Activated CD4-positive, alpha-beta T cell treated with anti-CD3 and anti-CD28 coated beads, Interleukin-2, amount 10 ng/mL, durations not matched to agents 7 days and 5 days (primary cell): Measurements from ENCODE around the gene RPS27A. TPM values are rescaled to one million over a fixed set of nuclear protein-coding genes. Genes with fewer than 3 reads are reported as not detected.
"Not testable (repeated sequence)": the region's sequence is repeated elsewhere in the genome, so short reads cannot be mapped to it uniquely, and the experiment has no call there.

Experiments
- CTCF ChIA-PET: fragments of 350-600 bp; sonication (Branson Sonifier 250); formaldehyde crosslinking; loops from one replicate; lab custom pipeline; 2021; ENCODE audit warnings: antibody characterized with exemption; lab: Charles Lee
- POLR2A ChIA-PET: fragments of 350-600 bp; sonication (Branson Sonifier 250); formaldehyde crosslinking; loops from one replicate; lab custom pipeline; 2021; ENCODE audit warnings: antibody characterized with exemption; lab: Charles Lee
- DNase-seq: peaks from one replicate; pipeline ENCODE4 v3.0.0-alpha.2; 2020
- H3K27ac Mint-ChIP-seq: one replicate; pipeline ENCODE4 v1.8.0; 2021; ENCODE audit warnings: mild to moderate bottlenecking, moderate library complexity, mixed read lengths
- H3K27me3 Mint-ChIP-seq: one replicate; pipeline ENCODE4 v1.8.0; 2021; ENCODE audit warnings: mixed read lengths
- H3K36me3 Mint-ChIP-seq: one replicate; pipeline ENCODE4 v1.8.0; 2021; ENCODE audit warnings: low read depth, mixed read lengths
- H3K4me1 Mint-ChIP-seq: one replicate; pipeline ENCODE4 v1.8.0; 2021; ENCODE audit warnings: mixed read lengths
- H3K4me3 Mint-ChIP-seq: one replicate; pipeline ENCODE4 v1.8.0; 2021; ENCODE audit warnings: mild to moderate bottlenecking, moderate library complexity, mixed read lengths
- H3K9me3 Mint-ChIP-seq: one replicate; pipeline ENCODE4 v1.8.0; 2021; ENCODE audit warnings: mixed read lengths
- total RNA-seq, 2 experiments: library from RNA; stranded (reverse); gene quantifications; one replicate each; pipeline ENCODE4 v1.2.3, GENCODE V29; 2021

RPS27A gene
- total RNA-seq, 2 experiments from 2014 or later: 788 to 945 TPM

GRCh38 chr2:55228226-55228563, 4.3 kb upstream of the RPS27A start:
- peak overlapping the region; percentile 47 for H3K4me3 Mint-ChIP-seq
- H3K36me3 Mint-ChIP-seq: peaks cover 27% of the 10 kb centered on the region
- peaks cover 40% of the 10 kb centered on the region for H3K4me1 Mint-ChIP-seq
- no peak for DNase-seq
- POLR2A ChIA-PET: no interaction called here
- H3K9me3 Mint-ChIP-seq: no peaks in the 10 kb centered on the region
- CTCF ChIA-PET: no interaction called here
- H3K27me3 Mint-ChIP-seq: no peaks in the 10 kb centered on the region
- peak overlapping the region; percentile 83 for H3K27ac Mint-ChIP-seq

GRCh38 chr2:55229221-55229620, 3.3 kb upstream of the RPS27A start:
- DNase-seq: no peak
- no peak overlapping the region for H3K4me3 Mint-ChIP-seq
- no peak overlapping the region for H3K27ac Mint-ChIP-seq
- CTCF ChIA-PET: no interaction called here
- H3K27me3 Mint-ChIP-seq: no peaks in the 10 kb centered on the region
- H3K36me3 Mint-ChIP-seq: peaks cover 36% of the 10 kb centered on the region
- no peaks in the 10 kb centered on the region for H3K9me3 Mint-ChIP-seq
- POLR2A ChIA-PET: no interaction called here
- H3K4me1 Mint-ChIP-seq: peaks cover 48% of the 10 kb centered on the region

- ChIA-PET POLR2A (no interaction called here), CTCF (no interaction called here)
- Mint-ChIP-seq H3K9me3 (no peaks in the 10 kb centered on the region), H3K4me3 (peak overlapping the region; percentile 100), H3K27ac (no peak overlapping the region), H3K27me3 (no peaks in the 10 kb centered on the region), H3K36me3 (peaks cover 49% of the 10 kb centered on the region), H3K4me1 (peaks cover 60% of the 10 kb centered on the region)
- DNase-seq: no peak
These were observed 1.9 kb upstream of the RPS27A start for GRCh38 chr2:55230551-55230950.

DNA sequence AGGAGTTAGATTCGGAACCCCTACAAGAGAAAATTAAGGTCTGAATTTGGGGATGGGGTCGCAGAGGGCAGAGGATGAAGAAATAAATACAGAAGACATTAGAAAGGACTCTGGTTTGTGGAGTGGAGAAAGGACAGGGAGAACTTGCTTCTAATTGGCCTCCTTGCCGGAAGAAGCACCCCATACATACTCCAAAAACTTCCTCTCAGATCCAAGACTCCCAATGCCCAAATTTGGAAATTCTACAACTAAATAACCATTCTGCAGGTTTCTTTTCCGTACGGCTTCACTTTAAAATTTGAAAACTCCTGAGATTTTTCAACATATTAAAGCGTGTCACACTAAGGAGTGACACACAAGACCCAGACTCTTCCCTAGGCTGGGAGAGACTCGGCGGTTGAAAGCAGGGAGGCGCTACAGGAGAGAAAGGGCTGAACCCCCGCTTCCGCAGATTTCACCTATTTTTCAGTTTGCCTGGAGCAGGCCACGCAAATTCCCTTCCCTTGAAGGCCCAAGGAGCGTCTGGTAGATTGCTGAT, 873 bp upstream of the RPS27A start:
- CTCF ChIA-PET: no interaction called here

GRCh38 chr2:55232863-55233657, 572 bp downstream of the RPS27A start:
- ChIA-PET CTCF (interaction anchor here (0.5 to 1.1 kb wide), 7 partner anchors 9 to 1114 kb away, joined by 3 to 7 read pairs (median 3); partner anchors contain the start of gene CCDC88A), POLR2A (interaction anchor here (0.8 kb wide), 1 partner anchor 287 kb away, joined by 3 read pairs; the partner anchor contains the start of gene CFAP36)
- Mint-ChIP-seq H3K4me1 (peaks cover 57% of the 10 kb centered on the region), H3K9me3 (no peaks in the 10 kb centered on the region), H3K27me3 (no peaks in the 10 kb centered on the region), H3K36me3 (peaks cover 56% of the 10 kb centered on the region), H3K4me3 (peak overlapping the region; percentile 100), H3K27ac (peak overlapping the region; percentile 93)
- DNase-seq: peak; percentile 54

More for the DNA sequence above, 873 bp upstream of the RPS27A start:
- peak overlapping the region; percentile 93 for H3K27ac Mint-ChIP-seq
- DNase-seq: no peak
- H3K36me3 Mint-ChIP-seq: peaks cover 57% of the 10 kb centered on the region
- peaks cover 65% of the 10 kb centered on the region for H3K4me1 Mint-ChIP-seq
- POLR2A ChIA-PET: no interaction called here
- H3K27me3 Mint-ChIP-seq: no peaks in the 10 kb centered on the region
- no peaks in the 10 kb centered on the region for H3K9me3 Mint-ChIP-seq
- peak overlapping the region; percentile 100 for H3K4me3 Mint-ChIP-seq

DNA sequence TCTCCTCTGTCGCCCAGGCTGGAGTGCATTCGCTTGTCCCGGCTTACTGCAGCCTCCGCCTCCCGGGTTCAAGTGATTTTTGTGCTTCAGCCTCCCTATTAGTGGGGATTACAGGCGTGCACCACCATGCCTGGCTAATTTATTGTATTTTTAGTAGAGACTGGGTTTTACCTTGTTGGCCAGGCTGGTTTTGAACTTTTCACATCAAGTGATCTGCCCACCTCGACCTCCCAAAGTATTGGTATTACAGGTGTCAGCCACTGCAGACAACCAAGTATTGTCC, 1.1 kb downstream of the RPS27A start:
- Mint-ChIP-seq H3K27ac (peak overlapping the region; percentile 93), H3K9me3 (no peaks in the 10 kb centered on the region), H3K4me1 (peaks cover 52% of the 10 kb centered on the region), H3K4me3 (peak overlapping the region; percentile 100), H3K36me3 (peaks cover 54% of the 10 kb centered on the region), H3K27me3 (no peaks in the 10 kb centered on the region)
- ChIA-PET CTCF (no interaction called here), POLR2A (no interaction called here)
- no peak for DNase-seq

DNA sequence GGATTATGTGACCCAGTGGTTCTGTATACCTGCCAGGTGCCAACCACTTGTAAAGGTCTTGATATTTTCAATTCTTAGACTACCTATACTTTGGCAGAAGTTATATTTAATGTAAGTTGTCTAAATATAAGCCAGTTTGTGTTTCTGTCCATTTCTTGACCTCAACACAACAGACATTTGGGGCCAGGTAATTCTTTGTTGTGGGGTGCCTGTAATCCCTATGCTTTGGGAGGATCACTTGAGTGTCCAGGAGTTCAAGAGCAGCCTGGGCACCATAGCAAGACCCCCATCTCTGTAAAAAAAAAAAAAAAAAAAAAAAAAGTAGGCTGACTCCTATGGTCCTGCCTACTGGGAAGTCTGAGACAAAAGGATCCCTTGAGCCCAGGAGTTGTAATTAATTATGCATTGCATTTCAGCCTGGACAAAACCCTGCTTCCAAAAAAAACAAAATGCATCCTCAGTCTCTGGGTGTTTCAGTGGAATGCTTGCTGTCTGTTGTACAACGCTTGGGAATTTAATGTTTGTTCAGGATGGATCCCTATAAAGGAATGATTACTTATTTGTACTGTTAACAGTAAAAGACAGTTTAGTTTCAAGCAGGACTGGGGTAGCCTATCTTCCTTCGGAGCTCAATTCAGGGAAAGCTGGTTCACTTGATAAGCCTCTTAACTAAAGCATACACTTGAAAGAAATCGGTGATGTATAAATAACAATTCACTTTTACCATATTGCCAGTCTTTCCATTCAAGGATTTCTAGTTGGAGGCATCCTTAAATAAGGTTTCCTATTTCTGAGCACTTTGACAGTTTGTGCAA, 3.4 kb downstream of the RPS27A start:
- peak overlapping the region; percentile 19 for H3K27ac Mint-ChIP-seq
- H3K9me3 Mint-ChIP-seq: no peaks in the 10 kb centered on the region
- H3K36me3 Mint-ChIP-seq: peaks cover 50% of the 10 kb centered on the region
- ChIA-PET CTCF (no interaction called here), POLR2A (no interaction called here)
- peaks cover 42% of the 10 kb centered on the region for H3K4me1 Mint-ChIP-seq
- H3K27me3 Mint-ChIP-seq: no peaks in the 10 kb centered on the region
- no peak for DNase-seq
- no peak overlapping the region for H3K4me3 Mint-ChIP-seq

- POLR2A ChIA-PET: no interaction called here
These were observed 4.6 kb downstream of the RPS27A start for GRCh38 chr2:55236992-55237543.

GRCh38 chr2:55239656-55240222, 7.3 kb downstream of the RPS27A start:
- no peak for DNase-seq
- ChIA-PET POLR2A (no interaction called here), CTCF (no interaction called here)
- no peak overlapping the region for H3K4me3 Mint-ChIP-seq
- peaks cover 35% of the 10 kb centered on the region for H3K36me3 Mint-ChIP-seq
- no peaks in the 10 kb centered on the region for H3K27me3 Mint-ChIP-seq
- H3K9me3 Mint-ChIP-seq: no peaks in the 10 kb centered on the region
- peaks cover 20% of the 10 kb centered on the region for H3K4me1 Mint-ChIP-seq
- H3K27ac Mint-ChIP-seq: no peak overlapping the region

More at GRCh38 chr2:55236992-55237543, 4.6 kb downstream of the RPS27A start:
- Mint-ChIP-seq H3K36me3 (peaks cover 50% of the 10 kb centered on the region), H3K4me3 (no peak overlapping the region), H3K4me1 (peaks cover 35% of the 10 kb centered on the region), H3K9me3 (no peaks in the 10 kb centered on the region), H3K27ac (no peak overlapping the region), H3K27me3 (no peaks in the 10 kb centered on the region)
- CTCF ChIA-PET: interaction anchor here (0.6 kb wide), 1 partner anchor 84 kb away, joined by 3 read pairs; no protein-coding TSS in a partner anchor
- no peak for DNase-seq

DNA sequence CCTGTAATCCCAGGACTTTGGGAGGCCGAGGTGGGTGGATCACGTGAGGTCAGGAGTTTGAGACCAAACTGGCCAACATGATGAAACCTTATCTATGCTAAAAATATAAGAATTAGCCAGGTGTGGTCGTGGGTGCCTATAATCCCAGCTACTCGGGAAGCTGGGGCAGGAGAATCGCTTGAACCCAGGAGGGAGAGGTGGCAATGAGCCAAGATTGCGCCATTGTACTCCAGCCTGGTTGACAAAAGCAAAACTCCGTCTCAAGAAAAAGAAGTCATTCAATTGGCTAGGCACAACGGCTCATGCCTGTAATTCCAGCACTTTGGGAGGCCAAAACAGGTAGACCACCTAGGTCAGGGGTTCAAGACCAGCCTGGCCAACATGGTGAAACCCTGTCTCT, 9.1 kb downstream of the RPS27A start:
- H3K9me3 Mint-ChIP-seq, H3K27me3 Mint-ChIP-seq, DNase-seq, POLR2A ChIA-PET, H3K4me3 Mint-ChIP-seq, H3K27ac Mint-ChIP-seq, H3K4me1 Mint-ChIP-seq: not testable (repeated sequence)
- peaks cover 23% of the 10 kb centered on the region for H3K36me3 Mint-ChIP-seq
- CTCF ChIA-PET: interaction anchor here (0.6 to 0.7 kb wide), 2 partner anchors 15 to 18 kb away, joined by 3 read pairs; no protein-coding TSS in a partner anchor

DNA sequence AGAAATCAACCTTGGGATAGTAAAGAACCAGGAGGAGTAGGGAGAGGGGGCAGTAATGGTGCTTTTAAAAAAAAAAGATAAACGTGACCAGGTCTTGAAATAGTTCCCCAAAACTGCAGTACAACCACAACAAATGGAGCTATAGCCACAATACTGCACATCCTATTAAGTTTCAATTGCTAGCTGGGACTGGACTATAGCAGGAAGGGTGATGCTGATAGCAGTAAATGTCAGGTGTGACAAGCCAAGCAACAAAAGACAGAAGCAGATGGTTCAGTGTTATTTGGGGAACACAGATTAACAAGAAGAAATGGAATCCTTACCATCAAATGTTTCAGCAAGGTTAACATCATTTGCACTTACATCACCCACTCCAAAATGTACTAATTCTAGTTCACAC, 10.1 kb downstream of the RPS27A start:
- Mint-ChIP-seq H3K27ac (no peak overlapping the region), H3K9me3 (no peaks in the 10 kb centered on the region), H3K36me3 (peaks cover 26% of the 10 kb centered on the region), H3K4me1 (peaks cover 7% of the 10 kb centered on the region), H3K4me3 (no peak overlapping the region), H3K27me3 (no peaks in the 10 kb centered on the region)
- DNase-seq: no peak
- ChIA-PET CTCF (no interaction called here), POLR2A (no interaction called here)

DNA sequence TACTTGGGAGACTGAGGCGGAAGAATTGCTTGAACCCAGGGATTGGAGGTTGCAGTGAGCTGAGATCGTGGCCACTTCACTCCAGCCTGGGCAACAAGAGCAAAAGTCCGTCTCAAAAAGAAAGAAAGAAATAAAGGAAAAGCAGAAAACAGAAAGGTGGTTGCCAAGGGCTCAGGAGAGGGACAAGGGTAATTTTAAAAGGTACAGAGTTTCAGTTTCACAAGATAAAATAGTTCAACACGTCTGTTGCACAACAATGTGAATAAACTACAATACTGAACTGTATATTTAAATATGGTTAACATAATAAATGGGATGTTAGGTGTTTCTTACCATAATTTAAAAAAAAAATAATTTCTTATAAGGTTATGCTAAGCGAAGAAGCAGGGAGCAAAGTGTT, 12.9 kb downstream of the RPS27A start:
- Mint-ChIP-seq H3K4me1 (peaks cover 2% of the 10 kb centered on the region), H3K27ac (peak overlapping the region; percentile 57), H3K36me3 (peaks cover 24% of the 10 kb centered on the region), H3K4me3 (no peak overlapping the region), H3K9me3 (no peaks in the 10 kb centered on the region), H3K27me3 (no peaks in the 10 kb centered on the region)
- CTCF ChIA-PET: no interaction called here
- DNase-seq: no peak
- POLR2A ChIA-PET: no interaction called here
